Body of pancreas (tissue), 4 donors: ENCODE data around the gene A1CF.

Experiments used
- POLR2A ChIP-seq, 3 donors: fragments of 450-650 bp; IDR thresholded peaks; one replicate each; pipeline ENCODE4 v1.6.1; 2016; ENCODE audit warnings: antibody characterized with exemption in 3 of 3, mild to moderate bottlenecking in 2 of 3
- TF ChIP-seq, protein P1 (sequence below), 7 experiments: fragments of 450-650 bp in 4 of 7; fragments of 200-600 bp in 3 of 7; sonication (generic) in 3 of 7; IDR thresholded peaks; one replicate each; pipeline ENCODE4 v1.5.1; 2016 to 2019; ENCODE audit warnings: antibody characterized with exemption in 7 of 7

DNA sequence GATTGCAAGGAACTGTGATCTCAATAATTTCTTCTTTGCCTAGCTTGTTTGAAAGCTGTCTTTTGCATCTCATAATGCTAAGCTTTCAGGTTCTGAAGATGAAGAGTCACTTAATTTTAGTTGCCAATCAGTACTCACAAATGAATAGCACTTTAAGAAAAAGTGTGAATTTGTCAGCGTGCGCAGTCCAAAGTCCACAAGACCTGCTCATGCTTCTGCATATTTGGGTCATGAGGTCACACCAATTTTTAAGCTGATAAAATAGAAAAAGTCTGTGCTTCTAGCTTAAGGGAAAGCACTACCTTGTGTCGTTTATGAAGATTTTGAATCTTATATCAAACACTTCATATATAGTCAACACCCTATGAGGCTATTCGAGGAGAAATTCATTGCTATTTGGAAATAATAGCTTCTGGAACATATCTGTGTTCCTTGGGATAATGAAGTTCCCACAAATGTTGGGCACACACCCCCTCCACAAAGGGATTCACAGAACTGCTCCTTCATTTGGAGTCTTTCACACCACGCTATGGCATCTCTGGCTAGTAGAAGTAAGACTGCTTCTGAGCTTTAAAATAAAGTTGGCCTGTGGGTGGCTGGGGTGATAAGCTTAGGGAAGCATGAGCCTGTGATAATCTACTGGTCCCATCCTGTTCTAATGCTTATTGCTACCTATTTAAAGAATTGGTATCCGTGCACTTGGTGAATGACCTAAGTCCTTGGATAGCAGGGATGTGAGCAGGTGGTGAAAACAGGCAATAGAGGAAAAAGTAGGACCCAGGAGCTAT is 33.3 kb downstream of the A1CF start:
- TF ChIP-seq, protein P1, sequence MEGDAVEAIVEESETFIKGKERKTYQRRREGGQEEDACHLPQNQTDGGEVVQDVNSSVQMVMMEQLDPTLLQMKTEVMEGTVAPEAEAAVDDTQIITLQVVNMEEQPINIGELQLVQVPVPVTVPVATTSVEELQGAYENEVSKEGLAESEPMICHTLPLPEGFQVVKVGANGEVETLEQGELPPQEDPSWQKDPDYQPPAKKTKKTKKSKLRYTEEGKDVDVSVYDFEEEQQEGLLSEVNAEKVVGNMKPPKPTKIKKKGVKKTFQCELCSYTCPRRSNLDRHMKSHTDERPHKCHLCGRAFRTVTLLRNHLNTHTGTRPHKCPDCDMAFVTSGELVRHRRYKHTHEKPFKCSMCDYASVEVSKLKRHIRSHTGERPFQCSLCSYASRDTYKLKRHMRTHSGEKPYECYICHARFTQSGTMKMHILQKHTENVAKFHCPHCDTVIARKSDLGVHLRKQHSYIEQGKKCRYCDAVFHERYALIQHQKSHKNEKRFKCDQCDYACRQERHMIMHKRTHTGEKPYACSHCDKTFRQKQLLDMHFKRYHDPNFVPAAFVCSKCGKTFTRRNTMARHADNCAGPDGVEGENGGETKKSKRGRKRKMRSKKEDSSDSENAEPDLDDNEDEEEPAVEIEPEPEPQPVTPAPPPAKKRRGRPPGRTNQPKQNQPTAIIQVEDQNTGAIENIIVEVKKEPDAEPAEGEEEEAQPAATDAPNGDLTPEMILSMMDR (IDR thresholded peaks at IDR 0.05), result no peak
- TF ChIP-seq POLR2A (IDR thresholded peaks at IDR 0.05), result no peak
